ENCODE measurements around the gene SYT8. TPM values are rescaled to one million over a fixed set of nuclear protein-coding genes. Genes with fewer than 3 reads are reported as not detected.

Gene SYT8
- total and polyA plus RNA-seq, 2 of the 8 experiments (the other 6 are each of a cell fraction or from before 2014, with no cell fraction given) = not detected

GRCh38 chr11:1857064-1857463 is 22.3 kb downstream of the SYT8 start (continued):
- TF ChIP-seq, protein P1, sequence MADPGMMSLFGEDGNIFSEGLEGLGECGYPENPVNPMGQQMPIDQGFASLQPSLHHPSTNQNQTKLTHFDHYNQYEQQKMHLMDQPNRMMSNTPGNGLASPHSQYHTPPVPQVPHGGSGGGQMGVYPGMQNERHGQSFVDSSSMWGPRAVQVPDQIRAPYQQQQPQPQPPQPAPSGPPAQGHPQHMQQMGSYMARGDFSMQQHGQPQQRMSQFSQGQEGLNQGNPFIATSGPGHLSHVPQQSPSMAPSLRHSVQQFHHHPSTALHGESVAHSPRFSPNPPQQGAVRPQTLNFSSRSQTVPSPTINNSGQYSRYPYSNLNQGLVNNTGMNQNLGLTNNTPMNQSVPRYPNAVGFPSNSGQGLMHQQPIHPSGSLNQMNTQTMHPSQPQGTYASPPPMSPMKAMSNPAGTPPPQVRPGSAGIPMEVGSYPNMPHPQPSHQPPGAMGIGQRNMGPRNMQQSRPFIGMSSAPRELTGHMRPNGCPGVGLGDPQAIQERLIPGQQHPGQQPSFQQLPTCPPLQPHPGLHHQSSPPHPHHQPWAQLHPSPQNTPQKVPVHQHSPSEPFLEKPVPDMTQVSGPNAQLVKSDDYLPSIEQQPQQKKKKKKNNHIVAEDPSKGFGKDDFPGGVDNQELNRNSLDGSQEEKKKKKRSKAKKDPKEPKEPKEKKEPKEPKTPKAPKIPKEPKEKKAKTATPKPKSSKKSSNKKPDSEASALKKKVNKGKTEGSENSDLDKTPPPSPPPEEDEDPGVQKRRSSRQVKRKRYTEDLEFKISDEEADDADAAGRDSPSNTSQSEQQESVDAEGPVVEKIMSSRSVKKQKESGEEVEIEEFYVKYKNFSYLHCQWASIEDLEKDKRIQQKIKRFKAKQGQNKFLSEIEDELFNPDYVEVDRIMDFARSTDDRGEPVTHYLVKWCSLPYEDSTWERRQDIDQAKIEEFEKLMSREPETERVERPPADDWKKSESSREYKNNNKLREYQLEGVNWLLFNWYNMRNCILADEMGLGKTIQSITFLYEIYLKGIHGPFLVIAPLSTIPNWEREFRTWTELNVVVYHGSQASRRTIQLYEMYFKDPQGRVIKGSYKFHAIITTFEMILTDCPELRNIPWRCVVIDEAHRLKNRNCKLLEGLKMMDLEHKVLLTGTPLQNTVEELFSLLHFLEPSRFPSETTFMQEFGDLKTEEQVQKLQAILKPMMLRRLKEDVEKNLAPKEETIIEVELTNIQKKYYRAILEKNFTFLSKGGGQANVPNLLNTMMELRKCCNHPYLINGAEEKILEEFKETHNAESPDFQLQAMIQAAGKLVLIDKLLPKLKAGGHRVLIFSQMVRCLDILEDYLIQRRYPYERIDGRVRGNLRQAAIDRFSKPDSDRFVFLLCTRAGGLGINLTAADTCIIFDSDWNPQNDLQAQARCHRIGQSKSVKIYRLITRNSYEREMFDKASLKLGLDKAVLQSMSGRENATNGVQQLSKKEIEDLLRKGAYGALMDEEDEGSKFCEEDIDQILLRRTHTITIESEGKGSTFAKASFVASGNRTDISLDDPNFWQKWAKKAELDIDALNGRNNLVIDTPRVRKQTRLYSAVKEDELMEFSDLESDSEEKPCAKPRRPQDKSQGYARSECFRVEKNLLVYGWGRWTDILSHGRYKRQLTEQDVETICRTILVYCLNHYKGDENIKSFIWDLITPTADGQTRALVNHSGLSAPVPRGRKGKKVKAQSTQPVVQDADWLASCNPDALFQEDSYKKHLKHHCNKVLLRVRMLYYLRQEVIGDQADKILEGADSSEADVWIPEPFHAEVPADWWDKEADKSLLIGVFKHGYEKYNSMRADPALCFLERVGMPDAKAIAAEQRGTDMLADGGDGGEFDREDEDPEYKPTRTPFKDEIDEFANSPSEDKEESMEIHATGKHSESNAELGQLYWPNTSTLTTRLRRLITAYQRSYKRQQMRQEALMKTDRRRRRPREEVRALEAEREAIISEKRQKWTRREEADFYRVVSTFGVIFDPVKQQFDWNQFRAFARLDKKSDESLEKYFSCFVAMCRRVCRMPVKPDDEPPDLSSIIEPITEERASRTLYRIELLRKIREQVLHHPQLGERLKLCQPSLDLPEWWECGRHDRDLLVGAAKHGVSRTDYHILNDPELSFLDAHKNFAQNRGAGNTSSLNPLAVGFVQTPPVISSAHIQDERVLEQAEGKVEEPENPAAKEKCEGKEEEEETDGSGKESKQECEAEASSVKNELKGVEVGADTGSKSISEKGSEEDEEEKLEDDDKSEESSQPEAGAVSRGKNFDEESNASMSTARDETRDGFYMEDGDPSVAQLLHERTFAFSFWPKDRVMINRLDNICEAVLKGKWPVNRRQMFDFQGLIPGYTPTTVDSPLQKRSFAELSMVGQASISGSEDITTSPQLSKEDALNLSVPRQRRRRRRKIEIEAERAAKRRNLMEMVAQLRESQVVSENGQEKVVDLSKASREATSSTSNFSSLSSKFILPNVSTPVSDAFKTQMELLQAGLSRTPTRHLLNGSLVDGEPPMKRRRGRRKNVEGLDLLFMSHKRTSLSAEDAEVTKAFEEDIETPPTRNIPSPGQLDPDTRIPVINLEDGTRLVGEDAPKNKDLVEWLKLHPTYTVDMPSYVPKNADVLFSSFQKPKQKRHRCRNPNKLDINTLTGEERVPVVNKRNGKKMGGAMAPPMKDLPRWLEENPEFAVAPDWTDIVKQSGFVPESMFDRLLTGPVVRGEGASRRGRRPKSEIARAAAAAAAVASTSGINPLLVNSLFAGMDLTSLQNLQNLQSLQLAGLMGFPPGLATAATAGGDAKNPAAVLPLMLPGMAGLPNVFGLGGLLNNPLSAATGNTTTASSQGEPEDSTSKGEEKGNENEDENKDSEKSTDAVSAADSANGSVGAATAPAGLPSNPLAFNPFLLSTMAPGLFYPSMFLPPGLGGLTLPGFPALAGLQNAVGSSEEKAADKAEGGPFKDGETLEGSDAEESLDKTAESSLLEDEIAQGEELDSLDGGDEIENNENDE (IDR thresholded peaks at IDR 0.05; ENCODE audit: insufficient replicate concordance, low read length) = no peak
- TF ChIP-seq CHD1 (IDR thresholded peaks at IDR 0.05; ENCODE audit: low read depth, low read length) (no peak), YY1 (IDR thresholded peaks at IDR 0.05; ENCODE audit: low read depth, low read length) (no peak), TBP (IDR thresholded peaks at IDR 0.05; ENCODE audit: low read depth, low read length) (no peak)
